ENCODE results near the gene TGIF2. TPM values are rescaled to one million over a fixed set of nuclear protein-coding genes. Genes with fewer than 3 reads are reported as not detected.

TGIF2 gene
- total RNA-seq, 1 experiment from 2014 or later, result 58.4 TPM

- ChIA-PET POLR2A (no interaction called here), CTCF (interaction anchor here (1.0 to 1.2 kb wide), 2 partner anchors 10 to 13 kb away, joined by 3 read pairs; no protein-coding TSS in a partner anchor)
- Histone ChIP-seq H3K27me3 (replicated peaks; ENCODE audit: control insufficient read depth, insufficient read depth, low read length) (no peaks in the 10 kb centered on the region), H3K4me3 (ENCODE audit: low read depth, low read length) (no peak overlapping the region), H3K9me3 (no peaks in the 10 kb centered on the region), H3K4me1 (peaks cover 11% of the 10 kb centered on the region), H3K36me3 (ENCODE audit: control insufficient read depth, insufficient read depth, low read length) (peaks cover 13% of the 10 kb centered on the region)
- Mint-ChIP-seq H3K4me1 (ENCODE audit: low read depth, unreplicated experiment) (no peaks in the 10 kb centered on the region), H3K27me3 (ENCODE audit: insufficient read depth, unreplicated experiment) (no peaks in the 10 kb centered on the region), H3K4me3 (ENCODE audit: unreplicated experiment) (no peak overlapping the region), H3K36me3 (ENCODE audit: insufficient read depth, unreplicated experiment) (peaks cover 48% of the 10 kb centered on the region), H3K27ac (ENCODE audit: unreplicated experiment) (no peak overlapping the region), H3K9me3 (ENCODE audit: unreplicated experiment) (no peaks in the 10 kb centered on the region)
- intact Hi-C loops (cut with micrococcal nuclease; ENCODE audit: unreplicated experiment), result no loop called here
- DNase-seq, result no peak
- BruUV-seq (replicated peaks), result no TSS peak
- no peak for TF ChIP-seq CTCF (IDR thresholded peaks at IDR 0.05; ENCODE audit: insufficient read depth in 1 of 2, low read depth in 1 of 2, low read length in 1 of 2, severe bottlenecking in 1 of 2, unreplicated experiment in 1 of 2)
Measured at GRCh38 chr20:36578356-36579041, 5.1 kb downstream of the TGIF2 start.

GRCh38 chr20:36579996-36580545 is 6.7 kb downstream of the TGIF2 start:
- CTCF ChIA-PET, result no interaction called here
- intact Hi-C loops (cut with micrococcal nuclease; ENCODE audit: unreplicated experiment), result no loop called here
- no peak for TF ChIP-seq CTCF (IDR thresholded peaks at IDR 0.05; ENCODE audit: insufficient read depth in 1 of 2, low read depth in 1 of 2, low read length in 1 of 2, severe bottlenecking in 1 of 2, unreplicated experiment in 1 of 2)

GRCh38 chr20:36582322-36582721 is 8.9 kb downstream of the TGIF2 start:
- no peak overlapping the region for H3K4me3 Mint-ChIP-seq (ENCODE audit: unreplicated experiment)
- intact Hi-C loops (cut with micrococcal nuclease; ENCODE audit: unreplicated experiment), result no loop called here
- no peaks in the 10 kb centered on the region for H3K4me1 ChIP-seq
- no peaks in the 10 kb centered on the region for H3K9me3 Mint-ChIP-seq (ENCODE audit: unreplicated experiment)
- no peaks in the 10 kb centered on the region for H3K27me3 ChIP-seq (replicated peaks; ENCODE audit: control insufficient read depth, insufficient read depth, low read length)
- no peaks in the 10 kb centered on the region for H3K4me1 Mint-ChIP-seq (ENCODE audit: low read depth, unreplicated experiment)
- ChIA-PET CTCF (interaction anchor here (0.9 kb wide), 1 partner anchor 24 kb away, joined by 3 read pairs; the partner anchor contains the start of gene RAB5IF), POLR2A (no interaction called here)
- no peak for TF ChIP-seq CTCF (IDR thresholded peaks at IDR 0.05; ENCODE audit: insufficient read depth in 1 of 2, low read depth in 1 of 2, low read length in 1 of 2, severe bottlenecking in 1 of 2, unreplicated experiment in 1 of 2)
- no peak overlapping the region for H3K27ac Mint-ChIP-seq (ENCODE audit: unreplicated experiment)
- no peaks in the 10 kb centered on the region for H3K27me3 Mint-ChIP-seq (ENCODE audit: insufficient read depth, unreplicated experiment)
- DNase-seq, result no peak
- H3K36me3 Mint-ChIP-seq (ENCODE audit: insufficient read depth, unreplicated experiment), result peaks cover 45% of the 10 kb centered on the region
- H3K9me3 ChIP-seq, result no peaks in the 10 kb centered on the region
- H3K36me3 ChIP-seq (ENCODE audit: control insufficient read depth, insufficient read depth, low read length), result peaks cover 13% of the 10 kb centered on the region
- TSS peak; percentile 7 for BruUV-seq (replicated peaks)
- H3K4me3 ChIP-seq (ENCODE audit: low read depth, low read length), result no peak overlapping the region

More at GRCh38 chr20:36579996-36580545, 6.7 kb downstream of the TGIF2 start:
- Histone ChIP-seq H3K9me3 (no peaks in the 10 kb centered on the region), H3K36me3 (ENCODE audit: control insufficient read depth, insufficient read depth, low read length) (peaks cover 13% of the 10 kb centered on the region), H3K4me1 (peaks cover 10% of the 10 kb centered on the region), H3K27me3 (replicated peaks; ENCODE audit: control insufficient read depth, insufficient read depth, low read length) (no peaks in the 10 kb centered on the region), H3K4me3 (ENCODE audit: low read depth, low read length) (no peak overlapping the region)
- peaks cover 45% of the 10 kb centered on the region for H3K36me3 Mint-ChIP-seq (ENCODE audit: insufficient read depth, unreplicated experiment)
- H3K27me3 Mint-ChIP-seq (ENCODE audit: insufficient read depth, unreplicated experiment), result no peaks in the 10 kb centered on the region
- no peaks in the 10 kb centered on the region for H3K4me1 Mint-ChIP-seq (ENCODE audit: low read depth, unreplicated experiment)
- no peak for DNase-seq
- no peaks in the 10 kb centered on the region for H3K9me3 Mint-ChIP-seq (ENCODE audit: unreplicated experiment)
- POLR2A ChIA-PET, result no interaction called here
- BruUV-seq (replicated peaks), result no TSS peak
- H3K27ac Mint-ChIP-seq (ENCODE audit: unreplicated experiment), result no peak overlapping the region
- H3K4me3 Mint-ChIP-seq (ENCODE audit: unreplicated experiment), result no peak overlapping the region
